H9 (cell line): ENCODE results near the gene PRKAR2B. TPM values are rescaled to one million over a fixed set of nuclear protein-coding genes. Genes with fewer than 3 reads are reported as not detected.

ENCODE experiments used
- DNase-seq: peaks from one replicate; pipeline ENCODE4 v3.0.0-alpha.2; 2017
- H2AFZ ChIP-seq: one replicate; pipeline ENCODE4 v1.6.1; 2013; ENCODE audit warnings: mild to moderate bottlenecking, low read length, control low read depth, moderate library complexity
- H2AK5ac ChIP-seq: 2 replicates; pipeline ENCODE4 v1.6.1; 2013; ENCODE audit warnings: low read length, control low read depth, mixed read lengths; ENCODE audit not compliant: insufficient read length
- H2BK120ac ChIP-seq: one replicate; pipeline ENCODE4 v1.6.1; 2013; ENCODE audit warnings: low read depth, mild to moderate bottlenecking, low read length, control low read depth, inconsistent platforms; ENCODE audit not compliant: poor library complexity, severe bottlenecking
- H2BK12ac ChIP-seq: 2 replicates; pipeline ENCODE4 v1.6.1; 2013; ENCODE audit warnings: low read length, control low read depth, mixed read lengths, low read depth; ENCODE audit not compliant: insufficient read length
- H2BK15ac ChIP-seq: 2 replicates; pipeline ENCODE4 v1.6.1; 2013; ENCODE audit warnings: low read depth, low read length, control low read depth
- H2BK20ac ChIP-seq: one replicate; pipeline ENCODE4 v1.6.1; 2013; ENCODE audit warnings: low read depth, mild to moderate bottlenecking, low read length, control low read depth, inconsistent platforms; ENCODE audit not compliant: poor library complexity, severe bottlenecking
- H2BK5ac ChIP-seq: 2 replicates; pipeline ENCODE4 v1.6.1; 2013; ENCODE audit warnings: low read length, control low read depth, mixed read lengths; ENCODE audit not compliant: insufficient read length
- H3K14ac ChIP-seq: 2 replicates; pipeline ENCODE4 v1.6.1; 2013; ENCODE audit warnings: low read length, control low read depth; ENCODE audit not compliant: insufficient read depth
- H3K18ac ChIP-seq: 2 replicates; pipeline ENCODE4 v1.6.1; 2013; ENCODE audit warnings: low read depth, mild to moderate bottlenecking, mixed read lengths, low read length, control low read depth; ENCODE audit not compliant: insufficient read length
- H3K23ac ChIP-seq: 2 replicates; pipeline ENCODE4 v1.6.1; 2013; ENCODE audit warnings: low read length, control low read depth, mixed read lengths, low read depth; ENCODE audit not compliant: insufficient read length
- H3K23me2 ChIP-seq: 2 replicates; pipeline ENCODE4 v1.6.1; 2013; ENCODE audit warnings: low read depth, mild to moderate bottlenecking, mixed read lengths, low read length, control low read depth; ENCODE audit not compliant: insufficient read length, poor library complexity, severe bottlenecking
- H3K27ac ChIP-seq: 2 replicates; pipeline ENCODE4 v1.5.1; 2013; ENCODE audit warnings: low read length, control low read depth, mixed read lengths, low read depth; ENCODE audit not compliant: insufficient read length
- H3K27me3 ChIP-seq: 2 replicates; pipeline ENCODE4 v1.6.1; 2013; ENCODE audit warnings: low read length, control low read depth, inconsistent platforms; ENCODE audit not compliant: insufficient read depth
- H3K4ac ChIP-seq: 2 replicates; pipeline ENCODE4 v1.6.1; 2013; ENCODE audit warnings: low read depth, mild to moderate bottlenecking, control low read depth, inconsistent platforms, low read length, moderate library complexity
- H3K4me1 ChIP-seq: 2 replicates; pipeline ENCODE4 v1.6.1; 2013; ENCODE audit warnings: low read length, control low read depth, inconsistent platforms; ENCODE audit not compliant: insufficient read depth
- H3K4me2 ChIP-seq: 2 replicates; pipeline ENCODE4 v1.6.1; 2013; ENCODE audit warnings: low read length, control low read depth, mixed read lengths; ENCODE audit not compliant: insufficient read length, insufficient read depth
- H3K56ac ChIP-seq: 2 replicates; pipeline ENCODE4 v1.6.1; 2013; ENCODE audit warnings: low read depth, mild to moderate bottlenecking, mixed read lengths, low read length, control low read depth; ENCODE audit not compliant: insufficient read length
- H3K79me1 ChIP-seq: 2 replicates; pipeline ENCODE4 v1.6.1; 2013; ENCODE audit warnings: low read depth, mild to moderate bottlenecking, moderate library complexity, low read length, control low read depth, inconsistent platforms; ENCODE audit not compliant: insufficient read depth, poor library complexity, severe bottlenecking
- H3K79me2 ChIP-seq: 2 replicates; pipeline ENCODE4 v1.6.1; 2013; ENCODE audit warnings: low read length, control low read depth, inconsistent platforms; ENCODE audit not compliant: insufficient read depth
- H3K9ac ChIP-seq: 2 replicates; pipeline ENCODE4 v1.6.1; 2013; ENCODE audit warnings: low read length, control low read depth, mixed read lengths; ENCODE audit not compliant: insufficient read length; ENCODE audit errors: extremely low read depth
- H3K9me3 ChIP-seq: one replicate; pipeline ENCODE4 v1.6.1; 2013; ENCODE audit warnings: low read depth, low read length, inconsistent platforms; ENCODE audit not compliant: control insufficient read depth
- H3T11ph ChIP-seq: one replicate; pipeline ENCODE4 v1.6.1; 2013; ENCODE audit warnings: mild to moderate bottlenecking, low read length, control low read depth, inconsistent platforms
- H4K20me1 ChIP-seq: one replicate; pipeline ENCODE4 v1.6.1; 2013; ENCODE audit not compliant: control insufficient read depth, insufficient read length, insufficient read depth
- H4K5ac ChIP-seq: 2 replicates; pipeline ENCODE4 v1.6.1; 2013; ENCODE audit warnings: low read depth, mild to moderate bottlenecking, mixed read lengths, low read length, control low read depth; ENCODE audit not compliant: insufficient read length
- H4K8ac ChIP-seq: replicated peaks from 2 replicates; pipeline ENCODE4 v1.6.1; 2013; ENCODE audit warnings: low read length, control low read depth, mixed read lengths, low read depth; ENCODE audit not compliant: insufficient read length
- H4K91ac ChIP-seq: 2 replicates; pipeline ENCODE4 v1.6.1; 2013; ENCODE audit warnings: low read depth, mild to moderate bottlenecking, moderate library complexity, mixed read lengths, low read length, control low read depth; ENCODE audit not compliant: insufficient read length
- H3K27ac Mint-ChIP-seq, 3 experiments: 2 replicates in 2 of 3; 3 replicates in 1 of 3; pipeline ENCODE4 v1.8.0; 2020 to 2021; ENCODE audit warnings: mixed read lengths in 3 of 3, mild to moderate bottlenecking in 1 of 3, moderate library complexity in 1 of 3
- H3K27me3 Mint-ChIP-seq: 2 replicates; pipeline ENCODE4 v1.8.0; 2021; ENCODE audit warnings: low read depth, mild to moderate bottlenecking, moderate library complexity, mixed read lengths
- H3K36me3 Mint-ChIP-seq, 3 experiments: 2 replicates in 2 of 3; 3 replicates in 1 of 3; pipeline ENCODE4 v1.8.0; 2020 to 2021; ENCODE audit warnings: low read depth in 3 of 3, mixed read lengths in 3 of 3; ENCODE audit not compliant: insufficient read depth in 1 of 3
- H3K4me1 Mint-ChIP-seq, 2 experiments: 2 replicates each; pipeline ENCODE4 v1.8.0; 2020; ENCODE audit warnings: mixed read lengths in 2 of 2
- H3K4me3 Mint-ChIP-seq, 2 experiments: 2 replicates in 1 of 2; 3 replicates in 1 of 2; pipeline ENCODE4 v1.8.0; 2020 to 2021; ENCODE audit warnings: mild to moderate bottlenecking in 2 of 2, mixed read lengths in 2 of 2, moderate library complexity in 1 of 2
- H3K9me3 Mint-ChIP-seq, 2 experiments: 2 replicates in 1 of 2; 3 replicates in 1 of 2; pipeline ENCODE4 v1.8.0; 2020; ENCODE audit warnings: mild to moderate bottlenecking in 2 of 2, mixed read lengths in 2 of 2, moderate library complexity in 1 of 2
- WGBS: extraction: QIAGEN DNeasy Blood & Tissue Kit; methylation state at CpG from one replicate; pipeline ENCODE4 v1.1.7; 2013; ENCODE audit warnings: missing lambda C conversion rate, low lambda C conversion rate, mixed read lengths; ENCODE audit not compliant: insufficient read length; ENCODE audit errors: extremely low coverage; 5-methylcytosine and 5-hydroxymethylcytosine counted together
- total RNA-seq: library from RNA; stranded (reverse); gene quantifications from 2 replicates; pipeline ENCODE4 v1.2.1, GENCODE V29; 2021
- TF ChIP-seq, protein P1 (sequence below): fragments of 200-600 bp; sonication (generic); conservative IDR thresholded peaks from 3 replicates; pipeline ENCODE4 v1.8.0; 2021; ENCODE audit warnings: antibody characterized with exemption, mild to moderate bottlenecking

The PRKAR2B gene
- total RNA-seq, 1 experiment from 2014 or later, result 16.6 TPM

DNA sequence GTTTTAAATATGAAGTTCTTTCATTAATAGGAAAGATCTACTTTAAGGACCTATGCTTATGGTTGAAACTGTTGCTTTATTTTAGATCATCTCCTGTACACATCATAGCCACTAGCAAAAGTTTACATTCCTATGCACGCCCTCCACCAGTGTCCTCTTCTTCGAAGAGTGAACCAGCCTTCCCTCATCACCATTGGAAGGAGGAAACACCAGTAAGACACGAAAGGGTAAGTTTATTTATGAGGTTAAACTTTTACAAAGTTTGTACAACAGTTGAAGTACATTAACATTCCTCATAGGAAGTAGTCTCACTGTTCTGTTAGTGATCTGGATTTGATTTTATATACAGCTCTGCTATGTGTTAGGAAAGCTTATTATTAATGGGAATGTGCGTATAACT, 141.2 kb downstream of the PRKAR2B start:
- H3K4me1 ChIP-seq, result no peaks in the 10 kb centered on the region
- H3K9me3 Mint-ChIP-seq, result no peaks in the 10 kb centered on the region
- no peak overlapping the region for H4K8ac ChIP-seq
- no peak overlapping the region for H3K27ac Mint-ChIP-seq
- H4K5ac ChIP-seq, result no peak overlapping the region
- no CpG with 5 or more reads among the region's 4 CpGs for WGBS
- H4K91ac ChIP-seq, result no peak overlapping the region
- no peak overlapping the region for H2BK20ac ChIP-seq
- no peak overlapping the region for H2BK15ac ChIP-seq
- no peak overlapping the region for H3K18ac ChIP-seq
- peaks cover 15 to 71% (median 66%) of the 10 kb centered on the region in 3 experiments; a peak in 6 of 7 replicates for H3K36me3 Mint-ChIP-seq
- H2BK12ac ChIP-seq, result no peak overlapping the region
- no peak overlapping the region for H2AK5ac ChIP-seq
- H3K9ac ChIP-seq, result no peak overlapping the region
- no peaks in the 10 kb centered on the region for H3K27me3 Mint-ChIP-seq
- H3K23ac ChIP-seq, result no peak overlapping the region
- H4K20me1 ChIP-seq, result no peaks in the 10 kb centered on the region
- H2BK5ac ChIP-seq, result no peak overlapping the region
- H3K9me3 ChIP-seq, result no peaks in the 10 kb centered on the region
- H2BK120ac ChIP-seq, result no peak overlapping the region
- H3K4me2 ChIP-seq, result no peak overlapping the region
- no peak overlapping the region for H3K14ac ChIP-seq
- no peak overlapping the region for H3K4me3 Mint-ChIP-seq
- H3K27me3 ChIP-seq, result no peaks in the 10 kb centered on the region
- no peaks in the 10 kb centered on the region for H3K23me2 ChIP-seq
- no peak overlapping the region for H3K4ac ChIP-seq
- H3K56ac ChIP-seq, result no peak overlapping the region
- no peak for DNase-seq
- no peaks in the 10 kb centered on the region for H3K4me1 Mint-ChIP-seq
- H3T11ph ChIP-seq, result no peak overlapping the region
- TF ChIP-seq, protein P1, sequence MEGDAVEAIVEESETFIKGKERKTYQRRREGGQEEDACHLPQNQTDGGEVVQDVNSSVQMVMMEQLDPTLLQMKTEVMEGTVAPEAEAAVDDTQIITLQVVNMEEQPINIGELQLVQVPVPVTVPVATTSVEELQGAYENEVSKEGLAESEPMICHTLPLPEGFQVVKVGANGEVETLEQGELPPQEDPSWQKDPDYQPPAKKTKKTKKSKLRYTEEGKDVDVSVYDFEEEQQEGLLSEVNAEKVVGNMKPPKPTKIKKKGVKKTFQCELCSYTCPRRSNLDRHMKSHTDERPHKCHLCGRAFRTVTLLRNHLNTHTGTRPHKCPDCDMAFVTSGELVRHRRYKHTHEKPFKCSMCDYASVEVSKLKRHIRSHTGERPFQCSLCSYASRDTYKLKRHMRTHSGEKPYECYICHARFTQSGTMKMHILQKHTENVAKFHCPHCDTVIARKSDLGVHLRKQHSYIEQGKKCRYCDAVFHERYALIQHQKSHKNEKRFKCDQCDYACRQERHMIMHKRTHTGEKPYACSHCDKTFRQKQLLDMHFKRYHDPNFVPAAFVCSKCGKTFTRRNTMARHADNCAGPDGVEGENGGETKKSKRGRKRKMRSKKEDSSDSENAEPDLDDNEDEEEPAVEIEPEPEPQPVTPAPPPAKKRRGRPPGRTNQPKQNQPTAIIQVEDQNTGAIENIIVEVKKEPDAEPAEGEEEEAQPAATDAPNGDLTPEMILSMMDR, result no peak
- no peaks in the 10 kb centered on the region for H3K79me2 ChIP-seq
- no peak overlapping the region for H2AFZ ChIP-seq
- no peaks in the 10 kb centered on the region for H3K79me1 ChIP-seq
- H3K27ac ChIP-seq, result no peak overlapping the region
